Upper lobe of left lung (tissue), 6 donors: Measurements from ENCODE around the gene DLG2. TPM values are rescaled to one million over a fixed set of nuclear protein-coding genes. Genes with fewer than 3 reads are reported as not detected.

ENCODE experiments used
- ATAC-seq, 2 donors: fragments of 200-7000 bp; cut with Tn5 transposase; one replicate each; pipeline ENCODE4 v1.9.1; 2022; ENCODE audit warnings: mild to moderate bottlenecking in 2 of 2, moderate library complexity in 2 of 2; ENCODE audit not compliant: low FRiP score in 2 of 2
- DNase-seq, 2 donors: peaks; one replicate each; pipeline ENCODE4 v3.0.0-alpha.2; 2019 to 2020
- H3K27ac ChIP-seq, 4 donors: fragments of 200-600 bp; sonication (generic); one replicate each; pipeline ENCODE4 v1.5.1; 2016 to 2019
- H3K27me3 ChIP-seq, 4 donors: fragments of 200-600 bp; sonication (generic); one replicate each; pipeline ENCODE4 v1.5.1; 2017 to 2019
- H3K36me3 ChIP-seq, 4 donors: fragments of 200-600 bp; sonication (generic); one replicate each; pipeline ENCODE4 v1.5.1; 2016 to 2019
- H3K4me1 ChIP-seq, 4 donors: fragments of 200-600 bp; sonication (generic); one replicate each; pipeline ENCODE4 v1.5.1; 2018 to 2019
- H3K4me3 ChIP-seq, 4 donors: fragments of 200-600 bp; sonication (generic); one replicate each; pipeline ENCODE4 v1.5.1; 2017 to 2019; ENCODE audit warnings: mild to moderate bottlenecking in 2 of 4, moderate library complexity in 1 of 4
- H3K9me3 ChIP-seq, 4 donors: fragments of 200-600 bp; sonication (generic); one replicate each; pipeline ENCODE4 v1.5.1; 2018 to 2019
- EP300 ChIP-seq, 4 donors: sonication (generic); formaldehyde crosslinking; IDR thresholded peaks; one replicate each; pipeline ENCODE4 v1.5.1; 2017; ENCODE audit warnings: antibody characterized with exemption in 4 of 4, control low read depth in 2 of 4
- POLR2A ChIP-seq, 4 donors: fragments of 450-650 bp; IDR thresholded peaks; one replicate each; pipeline ENCODE4 v1.5.1; 2016 to 2017; ENCODE audit warnings: antibody characterized with exemption in 4 of 4, mild to moderate bottlenecking in 2 of 4
- POLR2AphosphoS5 ChIP-seq, 2 donors: sonication (generic); formaldehyde crosslinking; IDR thresholded peaks; one replicate each; pipeline ENCODE4 v1.5.1; 2017; ENCODE audit warnings: antibody characterized with exemption in 2 of 2
- WGBS, 2 donors: methylation state at CpG; one replicate each; pipeline ENCODE4 v1.1.5; 2017 to 2018; 5-methylcytosine and 5-hydroxymethylcytosine counted together
- total RNA-seq, 6 donors: library from RNA; depleted of rRNA in 4 of 6; stranded (reverse); fragments of >200 nt in 4 of 6; gene quantifications; one replicate each; pipeline versions ENCODE4 v1.1.0 to v1.2.1, GENCODE V29; 2016 to 2021
- TF ChIP-seq, protein P1 (sequence below), 6 experiments: fragments of 450-650 bp in 4 of 6; fragments of 200-600 bp in 2 of 6; sonication (generic) in 2 of 6; IDR thresholded peaks; one replicate each; pipeline ENCODE4 v1.5.1; 2016 to 2019; ENCODE audit warnings: antibody characterized with exemption in 6 of 6
- donor health status: DM: no; HTN: no; CAD: no; lungs with moderate emphysema.
- donor health status: DM: no; HTN: yes; CAD: no; lungs with severe emphysema.

DLG2 gene
- total RNA-seq, 6 donors from 2014 or later, result 3.4 to 37.7 (median 9.1) TPM

DNA sequence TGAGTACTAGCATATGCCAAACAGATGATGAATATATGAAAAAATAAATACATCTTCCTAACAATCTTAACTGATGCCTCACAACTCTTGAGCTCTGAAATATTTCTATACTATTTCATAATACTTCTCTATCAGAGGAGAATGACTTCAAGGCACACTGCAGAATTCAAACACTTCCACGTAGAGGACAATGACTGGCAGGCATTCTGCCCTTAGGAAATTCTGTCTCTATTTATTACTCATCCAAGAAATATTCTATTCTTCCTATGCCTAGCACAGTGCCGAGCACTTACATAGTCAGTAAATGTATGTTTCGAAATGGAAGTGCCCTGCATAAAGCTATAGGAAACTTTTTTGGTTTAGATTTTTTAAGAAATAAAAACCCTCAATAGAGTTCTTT lies 809.1 kb downstream of the DLG2 start:
- TF ChIP-seq EP300 (IDR thresholded peaks at IDR 0.05), result no peak
- TF ChIP-seq POLR2A (IDR thresholded peaks at IDR 0.05), result no peak
- TF ChIP-seq, protein P1, sequence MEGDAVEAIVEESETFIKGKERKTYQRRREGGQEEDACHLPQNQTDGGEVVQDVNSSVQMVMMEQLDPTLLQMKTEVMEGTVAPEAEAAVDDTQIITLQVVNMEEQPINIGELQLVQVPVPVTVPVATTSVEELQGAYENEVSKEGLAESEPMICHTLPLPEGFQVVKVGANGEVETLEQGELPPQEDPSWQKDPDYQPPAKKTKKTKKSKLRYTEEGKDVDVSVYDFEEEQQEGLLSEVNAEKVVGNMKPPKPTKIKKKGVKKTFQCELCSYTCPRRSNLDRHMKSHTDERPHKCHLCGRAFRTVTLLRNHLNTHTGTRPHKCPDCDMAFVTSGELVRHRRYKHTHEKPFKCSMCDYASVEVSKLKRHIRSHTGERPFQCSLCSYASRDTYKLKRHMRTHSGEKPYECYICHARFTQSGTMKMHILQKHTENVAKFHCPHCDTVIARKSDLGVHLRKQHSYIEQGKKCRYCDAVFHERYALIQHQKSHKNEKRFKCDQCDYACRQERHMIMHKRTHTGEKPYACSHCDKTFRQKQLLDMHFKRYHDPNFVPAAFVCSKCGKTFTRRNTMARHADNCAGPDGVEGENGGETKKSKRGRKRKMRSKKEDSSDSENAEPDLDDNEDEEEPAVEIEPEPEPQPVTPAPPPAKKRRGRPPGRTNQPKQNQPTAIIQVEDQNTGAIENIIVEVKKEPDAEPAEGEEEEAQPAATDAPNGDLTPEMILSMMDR (IDR thresholded peaks at IDR 0.05), result no peak
- TF ChIP-seq POLR2AphosphoS5 (IDR thresholded peaks at IDR 0.05), result no peak
- no peaks in the 10 kb centered on the region for H3K36me3 ChIP-seq
- H3K4me1 ChIP-seq, result no peaks in the 10 kb centered on the region
- ATAC-seq (no peak), DNase-seq (no peak)
- H3K9me3 ChIP-seq, result no peaks in the 10 kb centered on the region
- WGBS, 2 donors, result 52 to 62% methylated on average over 3 of the region's 3 CpGs
- no peak overlapping the region for H3K27ac ChIP-seq
- no peaks in the 10 kb centered on the region for H3K27me3 ChIP-seq
- no peak overlapping the region for H3K4me3 ChIP-seq

- DNase-seq (no peak), ATAC-seq (no peak)
- Histone ChIP-seq H3K9me3 (no peaks in the 10 kb centered on the region), H3K27ac (no peak overlapping the region), H3K4me3 (no peak overlapping the region), H3K4me1 (no peaks in the 10 kb centered on the region), H3K36me3 (no peaks in the 10 kb centered on the region), H3K27me3 (no peaks in the 10 kb centered on the region)
- no peak for TF ChIP-seq POLR2AphosphoS5 (IDR thresholded peaks at IDR 0.05)
- TF ChIP-seq EP300 (IDR thresholded peaks at IDR 0.05), result no peak
- no peak for TF ChIP-seq POLR2A (IDR thresholded peaks at IDR 0.05)
- WGBS, 2 donors, result 65 to 71% methylated on average over 3 of the region's 3 CpGs
Measured at GRCh38 chr11:84812471-84812969, 814.6 kb downstream of the DLG2 start.

- Histone ChIP-seq H3K9me3 (peaks cover 0 to 11% (median 7%) of the 10 kb centered on the region in 4 donors), H3K36me3 (no peaks in the 10 kb centered on the region), H3K27ac (no peak overlapping the region), H3K4me3 (no peak overlapping the region), H3K4me1 (no peaks in the 10 kb centered on the region), H3K27me3 (no peaks in the 10 kb centered on the region)
- no peak for TF ChIP-seq POLR2AphosphoS5 (IDR thresholded peaks at IDR 0.05)
- TF ChIP-seq EP300 (IDR thresholded peaks at IDR 0.05), result no peak
- TF ChIP-seq, protein P1 (IDR thresholded peaks at IDR 0.05), result no peak
- no peak for TF ChIP-seq POLR2A (IDR thresholded peaks at IDR 0.05)
- DNase-seq (no peak), ATAC-seq (no peak)
- 91 to 96% methylated on average over 2 of the region's 2 CpGs for WGBS, 2 donors
Measured at GRCh38 chr11:84806354-84806753, 820.8 kb downstream of the DLG2 start.

DNA sequence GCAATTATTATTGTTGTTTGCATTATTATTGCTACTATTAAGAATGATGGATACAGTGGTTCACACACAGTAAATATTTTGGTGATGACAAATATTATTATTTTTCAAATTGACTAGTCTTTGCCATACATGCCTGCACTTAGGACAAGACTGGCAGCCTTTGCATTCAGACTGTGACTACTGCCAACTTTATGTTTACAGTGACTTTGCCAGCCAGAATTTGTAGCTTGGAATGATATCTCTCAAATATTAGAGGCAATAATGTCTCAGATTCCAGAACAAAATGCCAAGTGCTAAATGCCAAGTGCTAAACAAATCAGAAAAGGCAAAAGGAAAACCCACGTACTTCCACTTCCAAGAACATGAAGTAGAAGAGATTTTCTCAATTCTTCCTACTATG lies 823.1 kb downstream of the DLG2 start:
- H3K4me1 ChIP-seq, result no peaks in the 10 kb centered on the region
- peaks cover 0 to 11% (median 7%) of the 10 kb centered on the region in 4 donors for H3K9me3 ChIP-seq
- no peak for DNase-seq
- no peaks in the 10 kb centered on the region for H3K27me3 ChIP-seq
- H3K4me3 ChIP-seq, result no peak overlapping the region
- H3K27ac ChIP-seq, result no peak overlapping the region
- TF ChIP-seq POLR2A (IDR thresholded peaks at IDR 0.05) (no peak), EP300 (IDR thresholded peaks at IDR 0.05) (no peak), POLR2AphosphoS5 (IDR thresholded peaks at IDR 0.05) (no peak)
- TF ChIP-seq, protein P1 (IDR thresholded peaks at IDR 0.05), result no peak
- H3K36me3 ChIP-seq, result no peaks in the 10 kb centered on the region
- 23 to 29% methylated on average over 1 of the region's 1 CpG for WGBS, 2 donors
- no peak for ATAC-seq

- no peak for TF ChIP-seq POLR2AphosphoS5 (IDR thresholded peaks at IDR 0.05)
- TF ChIP-seq, protein P1 (IDR thresholded peaks at IDR 0.05), result no peak
- no peak for TF ChIP-seq POLR2A (IDR thresholded peaks at IDR 0.05)
- TF ChIP-seq EP300 (IDR thresholded peaks at IDR 0.05), result no peak
- no peak overlapping the region for H3K4me3 ChIP-seq
- ATAC-seq (no peak), DNase-seq (no peak)
- H3K27ac ChIP-seq, result no peak overlapping the region
- 87 to 89% methylated on average over 8 of the region's 8 CpGs for WGBS, 2 donors
- no peaks in the 10 kb centered on the region for H3K27me3 ChIP-seq
- no peaks in the 10 kb centered on the region for H3K36me3 ChIP-seq
- peaks cover 0 to 7% (median 3%) of the 10 kb centered on the region in 4 donors for H3K9me3 ChIP-seq
- no peaks in the 10 kb centered on the region for H3K4me1 ChIP-seq
Measured at GRCh38 chr11:84800755-84801346, 826.3 kb downstream of the DLG2 start.
